Epithelial cell of esophagus (primary cell): Measurements from ENCODE around the gene UGT2A2.

Experiments
- DNase-seq: peaks from one replicate; pipeline ENCODE4 v3.0.0; 2010; ENCODE audit warnings: low read depth
- H3K4me3 ChIP-seq: 2 replicates; pipeline ENCODE4 v1.5.1; 2011; ENCODE audit warnings: mild to moderate bottlenecking, low read length, control low read depth
- TF ChIP-seq, protein P1 (sequence below): IDR thresholded peaks from 2 replicates; pipeline ENCODE4 v1.5.1; 2011; ENCODE audit warnings: low read depth, mild to moderate bottlenecking, low read length, control low read depth, inconsistent platforms; ENCODE audit not compliant: insufficient read depth; ENCODE audit errors: missing control alignments

Gene UGT2A2

DNA sequence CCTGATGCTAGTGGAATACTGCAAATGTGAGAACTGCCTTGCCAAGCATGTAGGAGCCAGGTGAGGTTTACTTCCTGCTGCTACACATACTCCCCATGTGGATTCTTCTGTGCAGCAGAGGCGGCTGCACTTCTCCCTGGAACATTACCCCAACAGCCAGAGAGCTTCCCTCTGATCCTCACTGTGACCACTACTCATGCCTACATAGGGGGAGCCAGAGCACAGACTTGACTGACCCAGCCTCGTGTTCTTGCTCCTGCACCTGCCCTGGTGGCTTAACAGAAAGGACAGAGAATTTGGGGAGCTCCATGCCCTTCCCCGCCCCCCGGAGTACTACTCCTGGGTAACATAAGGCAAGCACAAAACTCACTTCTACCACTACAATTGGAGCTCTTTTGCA lies 38.4 kb downstream of the UGT2A2 start:
- H3K4me3 ChIP-seq: no peak overlapping the region
- DNase-seq: no peak
- TF ChIP-seq, protein P1, sequence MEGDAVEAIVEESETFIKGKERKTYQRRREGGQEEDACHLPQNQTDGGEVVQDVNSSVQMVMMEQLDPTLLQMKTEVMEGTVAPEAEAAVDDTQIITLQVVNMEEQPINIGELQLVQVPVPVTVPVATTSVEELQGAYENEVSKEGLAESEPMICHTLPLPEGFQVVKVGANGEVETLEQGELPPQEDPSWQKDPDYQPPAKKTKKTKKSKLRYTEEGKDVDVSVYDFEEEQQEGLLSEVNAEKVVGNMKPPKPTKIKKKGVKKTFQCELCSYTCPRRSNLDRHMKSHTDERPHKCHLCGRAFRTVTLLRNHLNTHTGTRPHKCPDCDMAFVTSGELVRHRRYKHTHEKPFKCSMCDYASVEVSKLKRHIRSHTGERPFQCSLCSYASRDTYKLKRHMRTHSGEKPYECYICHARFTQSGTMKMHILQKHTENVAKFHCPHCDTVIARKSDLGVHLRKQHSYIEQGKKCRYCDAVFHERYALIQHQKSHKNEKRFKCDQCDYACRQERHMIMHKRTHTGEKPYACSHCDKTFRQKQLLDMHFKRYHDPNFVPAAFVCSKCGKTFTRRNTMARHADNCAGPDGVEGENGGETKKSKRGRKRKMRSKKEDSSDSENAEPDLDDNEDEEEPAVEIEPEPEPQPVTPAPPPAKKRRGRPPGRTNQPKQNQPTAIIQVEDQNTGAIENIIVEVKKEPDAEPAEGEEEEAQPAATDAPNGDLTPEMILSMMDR: no peak

DNA sequence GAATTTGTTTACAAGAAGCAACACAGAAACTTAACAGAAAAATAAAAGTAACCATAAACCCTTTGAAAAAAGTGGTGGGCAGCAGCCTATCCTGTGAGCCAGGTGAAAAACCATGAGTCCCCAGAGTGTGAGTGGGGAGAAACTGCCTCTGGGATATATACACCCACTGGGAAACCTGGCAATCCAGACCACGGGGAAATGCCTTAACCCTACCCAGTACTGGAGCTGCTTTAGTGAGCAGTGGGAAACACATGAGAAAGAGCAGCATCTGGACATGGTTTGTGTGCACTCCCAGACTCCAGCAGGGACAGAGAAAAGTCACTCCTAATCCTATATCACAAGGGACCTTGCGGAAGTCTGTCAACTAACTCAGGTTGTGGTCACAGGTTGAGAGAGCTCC lies 39.4 kb downstream of the UGT2A2 start:
- TF ChIP-seq, protein P1: no peak
- no peak for DNase-seq
- H3K4me3 ChIP-seq: no peak overlapping the region

DNA sequence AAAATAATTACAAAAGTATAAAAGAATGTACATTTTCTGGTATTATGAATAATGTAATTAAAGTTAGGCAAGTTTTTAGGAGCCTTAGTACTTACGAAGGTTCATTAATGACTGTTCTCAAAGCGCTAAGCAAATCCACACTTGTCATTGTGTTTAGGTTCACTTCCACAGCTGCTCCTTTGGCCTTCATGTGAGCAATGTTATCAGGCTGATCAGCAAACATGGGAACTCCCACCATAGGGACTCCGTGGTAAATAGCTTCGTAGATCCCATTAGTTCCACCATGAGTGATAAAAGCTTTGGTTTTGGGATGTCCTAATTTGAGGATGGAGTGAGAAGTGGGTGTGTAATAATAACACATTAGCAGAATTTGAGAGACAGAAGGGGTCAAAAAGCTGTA lies 45.1 kb downstream of the UGT2A2 start:
- TF ChIP-seq, protein P1: no peak
- no peak for DNase-seq
- no peak overlapping the region for H3K4me3 ChIP-seq

DNA sequence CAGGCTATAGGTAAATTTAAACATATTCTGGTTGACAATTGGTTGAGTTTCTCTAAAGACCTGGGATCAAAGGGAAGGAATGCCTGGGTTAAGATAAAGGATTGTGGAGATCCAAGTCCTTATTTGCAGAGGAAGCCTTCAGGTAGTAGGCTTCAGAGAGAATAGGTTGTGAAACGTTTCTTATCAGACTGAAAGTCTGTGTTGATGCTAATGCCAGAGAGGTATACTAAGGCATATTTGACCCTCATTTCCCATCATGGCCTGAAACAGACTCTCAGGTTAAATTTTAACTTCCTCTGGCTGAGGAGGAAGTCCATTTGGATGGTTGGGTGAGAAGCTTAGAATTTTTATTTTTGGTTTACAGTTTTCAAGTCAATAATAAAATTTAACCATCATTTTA lies 48.1 kb downstream of the UGT2A2 start:
- TF ChIP-seq, protein P1: no peak
- no peak for DNase-seq
- H3K4me3 ChIP-seq: no peak overlapping the region

DNA sequence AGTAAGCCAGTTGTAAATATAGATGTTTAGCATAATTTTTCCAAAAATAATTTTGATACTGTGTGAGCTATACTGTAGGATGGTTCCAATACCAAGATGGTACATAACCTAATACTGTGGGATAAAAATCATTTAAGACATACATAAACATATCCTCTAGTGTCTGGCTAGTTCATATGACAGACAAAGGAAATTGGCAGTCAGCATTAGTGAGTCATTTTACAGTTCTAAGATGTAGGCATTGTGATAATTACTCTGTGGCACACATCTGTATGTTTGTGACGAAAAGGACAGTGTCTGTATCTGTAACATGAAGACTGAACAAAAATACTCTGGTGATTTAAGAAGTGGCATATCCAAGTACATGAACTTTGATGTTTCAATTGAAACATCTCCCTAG lies 49.6 kb downstream of the UGT2A2 start:
- DNase-seq: peak; percentile 11
- TF ChIP-seq, protein P1: no peak
- H3K4me3 ChIP-seq: no peak overlapping the region

DNA sequence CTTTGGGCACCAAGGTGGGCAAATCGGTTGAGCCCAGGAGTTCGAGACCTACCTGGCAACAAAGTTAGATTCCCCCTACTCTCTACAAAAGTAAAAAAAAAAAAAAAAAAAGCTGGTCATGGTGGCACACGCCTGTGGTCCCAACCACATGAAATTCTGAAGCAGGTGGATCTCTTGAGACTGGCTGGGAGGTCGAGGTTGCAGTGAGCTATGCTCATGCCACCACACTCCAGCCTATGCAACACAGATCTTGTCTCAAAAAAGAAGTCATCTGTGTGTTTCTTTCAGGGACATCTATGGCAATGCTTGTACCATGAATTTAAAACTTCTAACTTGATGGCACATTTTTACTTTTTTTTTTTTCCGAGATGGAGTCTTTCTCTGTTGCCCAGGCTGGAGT lies 55.3 kb downstream of the UGT2A2 start:
- TF ChIP-seq, protein P1: no peak
- DNase-seq: no peak
- no peak overlapping the region for H3K4me3 ChIP-seq

DNA sequence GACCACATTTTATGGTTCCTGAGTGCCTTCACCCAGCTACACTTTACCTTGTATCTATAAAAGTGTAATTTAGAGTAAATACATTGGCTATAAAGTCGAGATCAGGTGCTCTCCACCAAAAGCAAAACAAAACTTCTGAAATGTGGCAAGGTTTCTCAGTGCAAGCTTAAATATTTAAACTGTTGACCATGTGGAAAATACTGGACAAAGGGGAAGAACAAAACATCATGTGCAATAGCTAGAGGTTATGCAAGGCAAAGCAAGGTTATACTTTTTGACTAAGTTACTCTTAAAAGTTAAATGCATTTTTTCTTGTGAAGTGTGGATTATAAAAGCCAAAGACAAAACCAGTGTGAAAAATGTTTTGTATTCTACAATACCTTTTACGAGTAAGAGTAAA lies 55.9 kb downstream of the UGT2A2 start:
- no peak for DNase-seq
- no peak overlapping the region for H3K4me3 ChIP-seq
- TF ChIP-seq, protein P1: no peak
